Endothelial cell of umbilical vein (primary cell): ENCODE data around the gene CTR9. TPM values are rescaled to one million over a fixed set of nuclear protein-coding genes. Genes with fewer than 3 reads are reported as not detected.

Experiments used
- BruUV-seq: library from RNA; stranded (reverse); fragments of 400-500 nt; replicated peaks from 2 replicates; lab custom pipeline; 2021; lab: Mats Ljungman, UMichigan
- CTCF ChIA-PET: fragments of 300-600, 350-600 bp; sonication (Branson Sonifier 250); formaldehyde crosslinking; loops from one replicate; lab custom pipeline; 2021; ENCODE audit warnings: antibody characterized with exemption, inconsistent platforms; lab: Charles Lee
- POLR2A ChIA-PET: fragments of 300-600, 350-600 bp; sonication (Branson Sonifier 250); formaldehyde crosslinking; loops from one replicate; lab custom pipeline; 2021; ENCODE audit warnings: antibody characterized with exemption, inconsistent platforms; lab: Charles Lee
- DNase-seq: peaks from one replicate; pipeline ENCODE4 v3.0.0-alpha.2; 2011; ENCODE audit warnings: low read depth, low spot score
- FAIRE-seq: peaks from 2 replicates; lab custom pipeline; 2011; peaks lifted over from hg19 to GRCh38; lab: Jason Lieb, UNC
- H2AFZ ChIP-seq: 2 replicates; pipeline ENCODE4 v1.6.0; 2012; ENCODE audit warnings: low read depth, low read length, control low read depth, inconsistent platforms
- H3K27ac ChIP-seq: 2 replicates; pipeline ENCODE4 v1.5.1; 2011; ENCODE audit warnings: low read depth, mild to moderate bottlenecking, control low read depth, low read length, moderate library complexity; ENCODE audit not compliant: insufficient read depth
- H3K27me3 ChIP-seq, 2 experiments: 2 replicates each; pipeline versions ENCODE4 v1.6.0 to v1.6.1; 2011; ENCODE audit warnings: low read length in 2 of 2, mixed read lengths in 1 of 2; ENCODE audit not compliant: control insufficient read depth in 2 of 2, insufficient read depth in 2 of 2
- H3K36me3 ChIP-seq, 2 experiments: 2 replicates in 1 of 2; 3 replicates in 1 of 2; pipeline ENCODE4 v1.5.1; 2011; ENCODE audit warnings: low read length in 2 of 2, mild to moderate bottlenecking in 1 of 2, moderate library complexity in 1 of 2; ENCODE audit not compliant: control insufficient read depth in 2 of 2, insufficient read depth in 2 of 2; ENCODE audit errors: extremely low read depth in 1 of 2
- H3K4me1 ChIP-seq: 3 replicates; pipeline ENCODE4 v1.5.1; 2011; ENCODE audit warnings: mild to moderate bottlenecking, low read length; ENCODE audit not compliant: control insufficient read depth, insufficient read depth; ENCODE audit errors: extremely low read depth
- H3K4me2 ChIP-seq: 2 replicates; pipeline ENCODE4 v1.6.1; 2011; ENCODE audit warnings: low read length, control low read depth, mixed read lengths; ENCODE audit not compliant: insufficient read depth
- H3K4me3 ChIP-seq, 3 experiments: fragments of 200-600 bp in 1 of 3; sonication (generic), shearing (Covaris generic) in 1 of 3; replicated peaks in 1 of 3; 2 replicates each; pipeline ENCODE4 v1.5.1; 2011 to 2016; ENCODE audit warnings: control low read depth in 3 of 3, low read length in 3 of 3, mild to moderate bottlenecking in 2 of 3, inconsistent platforms in 1 of 3, low read depth in 1 of 3, moderate library complexity in 1 of 3; ENCODE audit not compliant: insufficient read depth in 1 of 3
- H3K79me2 ChIP-seq: 2 replicates; pipeline ENCODE4 v1.6.0; 2012; ENCODE audit warnings: low read length, inconsistent platforms; ENCODE audit not compliant: control insufficient read depth, insufficient read depth
- H3K9ac ChIP-seq: replicated peaks from 2 replicates; pipeline ENCODE3; 2011; ENCODE audit warnings: low read length, control low read depth; ENCODE audit not compliant: insufficient read depth; ENCODE audit errors: extremely low read depth
- H3K9me1 ChIP-seq: replicated peaks from 3 replicates; pipeline ENCODE4 v1.6.0; 2011; ENCODE audit warnings: mild to moderate bottlenecking, low read length; ENCODE audit not compliant: control insufficient read depth, insufficient read depth; ENCODE audit errors: extremely low read depth
- H3K9me3 ChIP-seq: replicated peaks from 2 replicates; pipeline ENCODE4 v1.5.1; 2012; ENCODE audit warnings: low read length, inconsistent platforms; ENCODE audit not compliant: control insufficient read depth, insufficient read depth
- H4K20me1 ChIP-seq: replicated peaks from 2 replicates; pipeline ENCODE3; 2011; ENCODE audit warnings: mild to moderate bottlenecking, low read length; ENCODE audit not compliant: control insufficient read depth, insufficient read depth; ENCODE audit errors: extremely low read depth
- CTCF ChIP-seq, 2 donors: IDR thresholded peaks; 1 replicate in 1 of 2; 2 replicates in 1 of 2; pipeline ENCODE4 v1.5.1; 2011; ENCODE audit warnings: low read length in 2 of 2, mild to moderate bottlenecking in 2 of 2, moderate library complexity in 2 of 2, control low read depth in 1 of 2, inconsistent platforms in 1 of 2, low read depth in 1 of 2; ENCODE audit not compliant: insufficient read depth in 1 of 2; ENCODE audit errors: extremely low read depth in 1 of 2
- EZH2 ChIP-seq: IDR thresholded peaks from 2 replicates; pipeline ENCODE4 v1.6.1; 2012; ENCODE audit warnings: borderline replicate concordance, low read depth, mild to moderate bottlenecking, moderate library complexity, low read length, inconsistent platforms; ENCODE audit not compliant: severe bottlenecking
- FOS ChIP-seq: IDR thresholded peaks from 2 replicates; pipeline ENCODE4 v1.6.1; 2011; ENCODE audit warnings: mild to moderate bottlenecking, low read length, moderate library complexity, borderline replicate concordance; ENCODE audit not compliant: insufficient read depth
- GATA2 ChIP-seq: IDR thresholded peaks from 2 replicates; pipeline ENCODE4 v1.7.0; 2011; ENCODE audit warnings: low read depth, mild to moderate bottlenecking, moderate library complexity, mixed read lengths, low read length; ENCODE audit not compliant: insufficient read length, insufficient read depth
- JUN ChIP-seq: IDR thresholded peaks from 2 replicates; pipeline ENCODE4 v1.6.1; 2011; ENCODE audit warnings: borderline replicate concordance, low read depth; ENCODE audit not compliant: insufficient read length, insufficient read depth
- MAX ChIP-seq: IDR thresholded peaks from 2 replicates; pipeline ENCODE4 v1.6.1; 2011; ENCODE audit not compliant: insufficient read depth, insufficient read length
- MYC ChIP-seq: IDR thresholded peaks from one replicate; pipeline ENCODE4 v1.6.1; 2011; ENCODE audit warnings: mild to moderate bottlenecking, low read depth, low read length
- POLR2A ChIP-seq: IDR thresholded peaks from 2 replicates; pipeline ENCODE4 v1.6.1; 2012; ENCODE audit warnings: low read depth, mild to moderate bottlenecking, control low read depth, low read length
- POLR2AphosphoS5 ChIP-seq: IDR thresholded peaks from 2 replicates; pipeline ENCODE4 v1.6.1; 2012; ENCODE audit warnings: low read depth, mild to moderate bottlenecking, control low read depth, low read length, moderate library complexity; ENCODE audit not compliant: insufficient read depth
- dilution Hi-C: fragments of 300-500 bp; cut with MboI; formaldehyde crosslinking; loops from one replicate; pipeline ENCODE4 v1.15.0; 2019; ENCODE audit warnings: low sequenced_read_pairs; ENCODE audit not compliant: extremely low pct_ligation_motif_present
- intact Hi-C: fragments of 100-400 bp; cut with micrococcal nuclease; formaldehyde crosslinking; loops from one replicate; pipeline ENCODE4 v1.10.0; 2022
- polyA plus RNA-seq, 4 experiments: library from polyadenylated mRNA; depleted of rRNA in 3 of 4; stranded (reverse) in 3 of 4; unstranded in 1 of 4; fragments of >200 nt; gene quantifications; 2 replicates each; pipeline versions ENCODE4 v1.2.1 to v1.2.3, GENCODE V29; 2011 to 2012; ENCODE audit warnings: missing spikeins in 1 of 4
- total RNA-seq: library from RNA; stranded (reverse); gene quantifications from 2 replicates; pipeline ENCODE4 v1.2.3, GENCODE V29; 2021

Gene CTR9
- total and polyA plus RNA-seq, 2 donors (not counting 3 experiments of a cell fraction or from before 2014, with no cell fraction given): 7.5 to 33.2 TPM

DNA sequence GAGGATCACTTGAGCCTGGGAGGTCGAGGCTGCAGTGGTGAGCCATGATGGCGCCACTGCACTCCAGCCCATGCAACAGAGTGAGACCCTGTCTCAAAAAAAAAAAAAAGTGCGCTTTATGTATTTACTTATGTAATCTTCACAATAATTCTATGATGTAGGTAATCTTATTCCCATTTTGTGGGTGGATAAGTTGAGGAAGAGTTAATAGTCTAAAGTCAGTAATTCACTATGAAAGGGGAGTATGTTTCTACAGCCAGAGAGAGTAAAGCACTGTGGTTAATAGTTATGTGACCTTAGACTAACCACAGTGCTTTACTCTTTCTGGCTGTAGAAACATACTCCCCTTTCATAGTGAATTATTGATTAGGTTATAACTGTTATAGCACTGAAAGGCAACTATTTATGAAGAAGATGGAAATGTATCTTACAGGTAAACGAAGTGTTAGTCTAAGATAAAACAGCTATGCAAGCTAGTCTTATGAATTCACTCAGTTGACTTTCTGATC lies 11.9 kb downstream of the CTR9 start:
- FAIRE-seq: no peak

More for the DNA sequence above, 11.9 kb downstream of the CTR9 start:
- no peak for DNase-seq
- TF ChIP-seq POLR2AphosphoS5: no peak
- TF ChIP-seq CTCF (IDR thresholded peaks at IDR 0.05; ENCODE audit: extremely low read depth in 1 of 2, insufficient read depth in 1 of 2, low read depth in 1 of 2, low read length in 2 of 2): no peak
- no peak for TF ChIP-seq JUN
- TF ChIP-seq GATA2: no peak
- TF ChIP-seq EZH2: no peak
- TF ChIP-seq MYC: no peak
- no peak for TF ChIP-seq FOS
- no peak for TF ChIP-seq MAX
- no peak for TF ChIP-seq POLR2A
- Histone ChIP-seq H3K36me3 (peaks cover 6 to 26% of the 10 kb centered on the region in 2 experiments), H3K4me2 (no peak overlapping the region), H3K9me3 (no peaks in the 10 kb centered on the region), H3K79me2 (no peaks in the 10 kb centered on the region), H4K20me1 (no peaks in the 10 kb centered on the region), H3K4me3 (no peak overlapping the region), H3K27me3 (no peaks in the 10 kb centered on the region), H3K9ac (no peak overlapping the region), H3K4me1 (peaks cover 4% of the 10 kb centered on the region), H3K9me1 (no peaks in the 10 kb centered on the region), H2AFZ (no peak overlapping the region), H3K27ac (no peak overlapping the region)
- dilution Hi-C loops (no loop called here), intact Hi-C loops (no loop called here)
- no TSS peak for BruUV-seq
- CTCF ChIA-PET: interaction anchor here (1.1 to 1.7 kb wide), 3 partner anchors 8 to 30 kb away, joined by 3 to 5 read pairs (median 4); partner anchors contain the start of gene CTR9
- POLR2A ChIA-PET: no interaction called here
